ENCODE measurements around the gene ERN1.

DNA sequence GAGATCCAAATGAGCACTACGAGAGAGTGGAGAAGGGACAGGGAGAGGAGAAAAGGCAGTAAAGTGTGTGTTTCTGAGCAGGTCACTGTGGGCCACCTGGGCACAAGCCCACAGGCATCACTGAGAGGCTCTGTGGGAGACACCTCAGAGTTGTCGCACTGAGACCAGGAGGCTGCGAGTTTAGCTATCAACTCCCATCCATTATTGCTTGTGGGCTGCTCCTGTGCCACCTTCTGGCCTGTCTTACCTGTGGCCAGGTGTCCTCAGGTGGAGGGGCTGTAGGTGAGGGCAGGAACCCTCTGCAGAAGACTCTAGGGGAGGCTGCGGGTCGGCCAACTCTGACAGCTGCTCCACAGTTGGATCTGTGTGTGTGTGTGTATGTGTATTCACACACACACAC lies 134.3 kb downstream of the ERN1 start:
- TF ChIP-seq POLR2A (IDR thresholded peaks at IDR 0.05; ENCODE audit: extremely low read depth, insufficient read length), result no peak
- TF ChIP-seq, protein P1, sequence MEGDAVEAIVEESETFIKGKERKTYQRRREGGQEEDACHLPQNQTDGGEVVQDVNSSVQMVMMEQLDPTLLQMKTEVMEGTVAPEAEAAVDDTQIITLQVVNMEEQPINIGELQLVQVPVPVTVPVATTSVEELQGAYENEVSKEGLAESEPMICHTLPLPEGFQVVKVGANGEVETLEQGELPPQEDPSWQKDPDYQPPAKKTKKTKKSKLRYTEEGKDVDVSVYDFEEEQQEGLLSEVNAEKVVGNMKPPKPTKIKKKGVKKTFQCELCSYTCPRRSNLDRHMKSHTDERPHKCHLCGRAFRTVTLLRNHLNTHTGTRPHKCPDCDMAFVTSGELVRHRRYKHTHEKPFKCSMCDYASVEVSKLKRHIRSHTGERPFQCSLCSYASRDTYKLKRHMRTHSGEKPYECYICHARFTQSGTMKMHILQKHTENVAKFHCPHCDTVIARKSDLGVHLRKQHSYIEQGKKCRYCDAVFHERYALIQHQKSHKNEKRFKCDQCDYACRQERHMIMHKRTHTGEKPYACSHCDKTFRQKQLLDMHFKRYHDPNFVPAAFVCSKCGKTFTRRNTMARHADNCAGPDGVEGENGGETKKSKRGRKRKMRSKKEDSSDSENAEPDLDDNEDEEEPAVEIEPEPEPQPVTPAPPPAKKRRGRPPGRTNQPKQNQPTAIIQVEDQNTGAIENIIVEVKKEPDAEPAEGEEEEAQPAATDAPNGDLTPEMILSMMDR (IDR thresholded peaks at IDR 0.05; ENCODE audit: low read depth, low read length), result no peak

All from NB4 (cell line).